ENCODE measurements around the gene SDK1.

The SDK1 gene

DNA sequence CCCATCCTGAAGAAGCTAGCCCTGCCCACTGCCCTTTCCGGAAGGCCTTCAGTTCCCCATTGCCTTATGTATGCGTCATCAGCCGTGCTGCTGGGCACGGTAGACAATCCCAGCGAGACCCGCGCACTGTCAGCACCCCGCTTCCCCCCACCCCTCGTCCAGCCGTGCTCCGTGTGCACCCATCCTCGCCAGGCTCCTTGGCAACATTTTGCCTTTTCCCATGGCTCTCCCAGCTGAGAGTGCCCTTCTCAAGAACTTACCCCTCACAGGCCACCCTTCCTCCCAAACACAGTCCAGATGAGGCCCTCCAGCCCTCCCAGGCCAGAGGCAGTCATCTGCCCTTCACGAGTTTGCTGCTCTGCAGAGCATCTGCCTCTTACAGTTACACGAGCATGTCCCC is 747.3 kb downstream of the SDK1 start:
- DNase-seq = no peak
- TF ChIP-seq POLR2A (IDR thresholded peaks at IDR 0.05; ENCODE audit: low read length) (no peak), GATA1 (IDR thresholded peaks at IDR 0.05; ENCODE audit: low read depth, low read length) (no peak)

DNA sequence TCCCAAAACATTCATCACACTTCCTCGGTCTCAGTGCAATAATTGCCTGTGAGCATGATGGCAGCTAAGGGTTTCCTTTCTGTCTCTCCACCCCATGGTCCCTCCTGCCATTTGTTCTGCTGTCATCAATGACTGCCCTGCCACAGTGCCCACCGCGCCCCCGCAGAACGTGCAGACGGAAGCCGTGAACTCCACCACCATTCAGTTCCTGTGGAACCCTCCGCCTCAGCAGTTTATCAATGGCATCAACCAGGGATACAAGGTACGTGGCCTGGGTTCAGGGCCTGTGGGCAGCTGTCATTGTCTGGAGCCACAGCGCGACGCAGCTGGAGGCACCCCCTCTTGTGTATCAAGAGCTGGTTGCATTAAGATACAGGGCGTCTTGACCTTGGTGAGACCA is 748.1 kb downstream of the SDK1 start:
- no peak for DNase-seq
- TF ChIP-seq POLR2A (IDR thresholded peaks at IDR 0.05; ENCODE audit: low read length) = no peak
- no peak for TF ChIP-seq GATA1 (IDR thresholded peaks at IDR 0.05; ENCODE audit: low read depth, low read length)

DNA sequence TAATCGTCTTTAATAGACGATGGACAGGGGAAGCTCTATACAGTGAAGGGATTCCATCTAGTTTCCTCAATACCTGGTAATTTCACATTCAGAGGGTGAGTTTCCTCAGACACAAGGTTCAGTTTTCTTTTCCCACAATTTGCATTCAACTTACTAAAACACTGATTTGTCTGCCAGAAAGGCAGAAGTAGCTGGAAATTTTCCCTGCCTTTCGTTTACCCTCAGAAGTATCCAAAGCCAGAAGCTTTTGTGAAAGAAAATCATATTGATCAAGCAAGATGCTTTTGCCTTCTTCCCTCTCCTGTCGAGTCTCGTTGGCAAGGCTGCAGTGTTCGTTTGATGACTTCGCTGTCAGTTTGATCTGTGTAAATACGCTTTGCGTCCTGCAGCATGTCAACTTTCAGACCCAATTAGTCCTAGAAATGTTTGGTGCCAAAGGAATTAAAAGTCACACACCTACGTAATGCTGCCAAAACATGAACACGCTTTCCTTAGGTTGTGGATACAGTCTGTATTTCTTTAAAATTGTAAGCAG is 749.1 kb downstream of the SDK1 start:
- DNase-seq = no peak
- TF ChIP-seq POLR2A (IDR thresholded peaks at IDR 0.05; ENCODE audit: low read length) (no peak), GATA1 (IDR thresholded peaks at IDR 0.05; ENCODE audit: low read depth, low read length) (no peak)

DNA sequence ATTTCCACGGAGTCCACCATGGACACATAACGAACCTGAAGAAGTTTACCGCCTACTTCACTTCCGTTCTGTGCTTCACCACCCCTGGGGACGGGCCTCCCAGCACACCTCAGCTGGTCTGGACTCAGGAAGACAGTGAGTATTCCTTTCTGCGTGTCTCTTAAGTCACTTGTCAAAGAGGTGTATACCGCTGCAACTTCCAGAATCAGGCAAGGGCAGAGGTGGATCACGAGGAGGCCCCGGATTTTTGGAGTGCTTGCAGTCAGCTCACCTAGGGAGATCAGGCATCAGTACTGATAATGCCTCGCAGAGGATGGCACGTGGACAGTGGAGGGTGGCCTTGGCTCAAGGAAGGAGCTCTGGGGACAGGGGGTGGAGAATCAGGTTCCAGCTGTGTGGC is 750.6 kb downstream of the SDK1 start:
- DNase-seq = no peak
- TF ChIP-seq GATA1 (IDR thresholded peaks at IDR 0.05; ENCODE audit: low read depth, low read length) (no peak), POLR2A (IDR thresholded peaks at IDR 0.05; ENCODE audit: low read length) (no peak)

DNA sequence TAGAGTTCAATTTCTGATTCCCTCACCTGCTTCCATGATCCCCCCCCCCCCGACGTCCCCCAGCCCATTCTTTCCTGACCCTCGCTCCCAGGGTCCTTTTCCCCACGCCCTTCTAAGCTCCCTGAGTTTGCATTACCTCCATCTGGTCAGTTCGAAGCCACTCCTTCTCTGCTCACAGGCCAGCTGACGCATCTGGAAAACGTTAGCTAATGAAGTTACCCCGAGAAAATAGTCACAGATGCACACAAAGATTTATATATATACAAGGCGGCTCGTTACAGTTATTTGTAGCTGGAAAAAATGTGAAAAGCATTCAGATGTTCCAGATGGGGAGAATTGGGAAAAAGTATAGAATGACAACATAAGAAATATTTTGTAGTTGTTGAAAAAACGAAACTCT is 751.1 kb downstream of the SDK1 start:
- TF ChIP-seq GATA1 (IDR thresholded peaks at IDR 0.05; ENCODE audit: low read depth, low read length) (no peak), POLR2A (IDR thresholded peaks at IDR 0.05; ENCODE audit: low read length) (no peak)
- no peak for DNase-seq

DNA sequence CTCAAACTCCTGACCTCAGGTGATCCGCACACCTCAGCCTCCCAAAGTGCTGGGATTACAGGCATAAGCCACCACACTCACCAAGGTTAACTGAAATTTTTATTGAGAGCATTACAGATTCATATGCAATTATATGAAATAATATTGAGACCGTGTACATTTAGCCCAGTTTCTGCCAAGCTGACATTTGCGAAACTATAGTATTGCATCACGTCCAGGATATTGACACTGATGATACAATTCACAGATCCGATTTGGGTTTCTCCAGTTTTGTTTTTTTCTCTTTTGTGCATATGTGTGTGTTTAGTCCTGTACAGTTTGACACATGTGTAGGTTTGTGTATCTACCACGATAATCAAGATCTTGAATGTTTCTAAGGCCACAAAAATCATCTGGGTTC is 753.1 kb downstream of the SDK1 start:
- TF ChIP-seq POLR2A (IDR thresholded peaks at IDR 0.05; ENCODE audit: low read length) = no peak
- no peak for TF ChIP-seq GATA1 (IDR thresholded peaks at IDR 0.05; ENCODE audit: low read depth, low read length)
- no peak for DNase-seq

DNA sequence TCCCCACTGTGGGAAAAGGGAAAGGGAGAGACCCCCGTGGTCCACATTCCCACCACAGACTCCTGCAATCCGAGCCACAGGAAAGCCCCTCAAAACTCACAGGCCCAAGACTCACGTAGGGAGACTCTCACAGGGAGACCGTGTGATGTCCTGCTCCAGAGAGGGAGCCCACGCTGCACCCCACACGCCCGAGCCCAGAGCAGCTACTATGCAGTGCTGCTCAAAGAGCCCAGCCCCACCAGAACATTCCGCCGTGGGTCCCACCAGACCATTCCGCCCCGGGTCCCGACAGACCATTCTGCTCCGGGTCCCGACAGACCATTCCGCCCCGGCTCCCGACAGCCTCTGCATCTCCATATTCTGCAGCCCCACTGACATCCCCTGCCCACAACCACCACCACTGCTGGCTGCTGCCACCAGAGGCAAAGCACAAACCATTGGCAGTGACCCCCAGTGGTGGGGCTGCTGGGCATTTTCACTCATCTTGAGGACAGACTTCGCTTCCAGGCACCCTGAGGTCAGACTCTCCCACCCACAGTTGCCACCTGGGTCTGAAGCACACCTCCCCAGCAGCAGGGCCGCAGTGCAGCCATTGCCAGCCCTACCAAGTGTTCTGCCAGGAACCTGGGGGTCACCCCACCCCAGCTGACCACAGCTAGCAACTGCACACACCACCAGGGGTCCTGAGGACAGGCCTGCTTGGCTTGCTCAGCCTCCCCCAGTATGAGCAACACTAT is 755.7 kb downstream of the SDK1 start:
- TF ChIP-seq POLR2A (IDR thresholded peaks at IDR 0.05; ENCODE audit: low read length) (no peak), GATA1 (IDR thresholded peaks at IDR 0.05; ENCODE audit: low read depth, low read length) (no peak)
- DNase-seq = no peak

DNA sequence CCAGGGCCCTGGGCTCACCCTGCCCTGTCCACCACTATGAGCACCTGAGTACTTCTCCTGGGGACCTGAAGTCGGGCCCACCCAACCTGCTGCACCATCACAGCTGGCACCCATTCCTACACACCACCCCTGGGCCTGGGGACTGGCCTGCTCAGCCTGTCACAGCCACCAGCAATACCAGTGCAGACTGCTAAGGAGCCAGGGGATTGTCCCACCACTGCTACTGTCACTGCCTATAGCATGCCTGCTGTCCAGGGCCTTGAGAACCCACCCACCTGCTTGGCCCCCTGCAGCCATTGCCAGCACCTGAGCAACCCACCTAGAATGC is 756.2 kb downstream of the SDK1 start:
- TF ChIP-seq GATA1 (IDR thresholded peaks at IDR 0.05; ENCODE audit: low read depth, low read length) = no peak
- no peak for TF ChIP-seq POLR2A (IDR thresholded peaks at IDR 0.05; ENCODE audit: low read length)
- DNase-seq = no peak

DNA sequence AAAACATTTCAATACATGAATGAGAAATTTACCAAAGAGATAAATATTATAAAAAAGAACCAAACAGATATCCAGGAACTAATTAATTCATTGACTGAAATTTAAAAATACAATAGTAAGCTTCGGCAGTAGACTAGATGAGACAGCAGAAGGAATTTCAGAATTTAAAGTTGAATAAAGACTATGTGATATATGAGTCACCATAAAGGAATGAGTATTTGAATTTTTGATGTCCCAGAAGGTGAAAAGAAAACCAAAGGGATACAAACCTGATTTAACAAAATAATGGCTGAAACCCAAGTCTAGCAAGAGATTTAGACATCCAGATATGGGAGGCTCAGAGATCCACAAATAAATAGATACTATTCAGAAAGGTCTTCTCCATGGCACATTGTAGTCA is 757.1 kb downstream of the SDK1 start:
- DNase-seq = no peak

DNA sequence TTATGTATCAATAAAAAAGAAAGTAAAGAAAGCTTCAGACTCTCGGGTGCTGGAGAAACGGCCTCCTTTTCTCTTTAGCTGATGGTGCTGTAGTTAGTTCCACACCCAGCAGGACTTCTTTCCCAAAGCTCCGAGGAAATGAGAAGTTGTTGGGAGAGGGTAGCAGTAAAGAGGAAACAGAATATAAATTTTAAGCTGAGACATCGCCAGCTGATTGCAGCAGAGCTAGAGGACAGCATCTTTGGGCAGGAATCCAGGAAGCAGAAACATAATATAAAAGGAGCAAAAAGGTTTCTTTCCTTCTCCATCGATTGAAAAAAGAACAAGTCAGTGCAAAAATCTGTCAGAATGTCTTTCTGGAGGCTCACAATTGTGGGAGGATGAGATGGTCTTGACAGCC is 764.1 kb downstream of the SDK1 start:
- DNase-seq = no peak
- no peak for TF ChIP-seq GATA1 (IDR thresholded peaks at IDR 0.05; ENCODE audit: low read depth, low read length)
- TF ChIP-seq POLR2A (IDR thresholded peaks at IDR 0.05; ENCODE audit: low read length) = no peak

More for the DNA sequence above, 757.1 kb downstream of the SDK1 start:
- TF ChIP-seq GATA1 (IDR thresholded peaks at IDR 0.05; ENCODE audit: low read depth, low read length) = no peak
- no peak for TF ChIP-seq POLR2A (IDR thresholded peaks at IDR 0.05; ENCODE audit: low read length)

DNA sequence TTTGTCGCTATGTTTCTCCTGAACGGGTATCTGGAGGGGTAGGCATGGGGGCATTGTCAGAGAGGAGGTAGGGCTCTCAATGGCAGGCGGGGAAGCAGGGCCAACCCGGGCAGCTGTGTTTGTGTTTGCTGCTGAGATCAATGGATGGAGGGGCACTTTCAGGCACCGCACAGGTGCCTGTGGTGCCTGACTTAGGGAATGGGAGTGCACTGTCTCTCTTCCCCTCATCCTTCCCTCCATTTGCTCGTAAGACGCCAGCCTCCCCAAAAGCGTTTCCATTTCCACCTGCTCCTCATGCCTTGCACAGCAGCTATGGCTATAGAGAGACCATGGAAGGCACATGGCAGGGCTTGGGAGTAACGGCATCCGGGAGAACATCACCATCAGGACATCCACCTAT is 765.2 kb downstream of the SDK1 start:
- no peak for TF ChIP-seq GATA1 (IDR thresholded peaks at IDR 0.05; ENCODE audit: low read depth, low read length)
- no peak for TF ChIP-seq POLR2A (IDR thresholded peaks at IDR 0.05; ENCODE audit: low read length)
- DNase-seq = no peak

DNA sequence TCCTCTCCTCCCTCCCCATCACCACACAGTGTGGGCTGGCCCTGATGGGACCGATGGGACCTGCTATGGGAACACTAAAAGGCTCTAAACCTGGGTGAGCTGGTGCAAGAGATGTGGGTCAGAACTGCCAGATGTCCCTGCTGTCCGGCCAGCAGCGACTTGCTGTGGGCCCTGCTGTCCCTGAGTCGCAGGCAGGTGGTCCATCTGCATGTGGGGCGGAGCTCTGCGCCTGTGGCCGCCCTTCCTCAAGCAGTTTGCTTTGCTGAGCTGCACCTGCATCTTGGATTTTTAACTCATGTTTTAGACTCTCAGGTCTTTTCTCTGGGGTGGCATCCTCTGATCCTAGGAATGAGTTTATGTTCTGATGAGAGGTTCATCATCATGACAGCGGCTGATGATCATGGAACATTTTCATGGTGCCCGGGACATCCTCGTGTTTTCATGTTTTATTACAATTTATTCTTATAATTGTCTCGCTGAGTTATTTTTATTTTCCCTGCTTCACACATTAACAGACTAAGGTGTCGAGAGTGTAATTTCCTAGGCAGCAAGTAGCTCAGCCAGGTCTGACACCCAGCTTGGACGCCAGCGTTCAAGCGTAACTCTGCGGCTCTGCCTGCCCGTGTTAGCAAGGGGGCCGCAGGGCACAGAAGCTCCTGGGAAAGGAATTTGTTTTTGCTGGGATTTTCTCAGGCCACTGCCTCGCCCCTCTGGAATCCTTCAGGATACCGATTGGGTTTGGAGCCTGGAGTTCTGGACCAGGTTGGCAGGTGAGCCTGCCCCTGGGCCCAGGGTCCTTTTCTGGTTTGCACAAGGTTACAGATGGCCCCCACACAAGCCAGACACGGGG is 765.8 kb downstream of the SDK1 start:
- DNase-seq = no peak
- TF ChIP-seq GATA1 (IDR thresholded peaks at IDR 0.05; ENCODE audit: low read depth, low read length) (no peak), POLR2A (IDR thresholded peaks at IDR 0.05; ENCODE audit: low read length) (no peak)

DNA sequence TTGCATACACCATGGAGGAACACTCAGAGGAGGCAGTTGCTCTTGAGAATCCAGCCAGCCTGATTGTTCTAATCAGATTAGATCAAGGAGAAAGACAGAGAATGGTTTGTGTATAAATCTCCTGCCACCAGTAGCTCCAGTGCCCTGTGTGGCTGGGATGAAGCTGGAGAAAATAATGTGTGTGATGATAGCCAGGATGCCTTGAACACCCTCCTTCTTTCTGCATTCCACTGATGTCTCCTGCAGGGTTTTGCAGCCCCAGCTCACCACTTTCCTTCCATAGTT is 766.4 kb downstream of the SDK1 start:
- no peak for DNase-seq
- TF ChIP-seq GATA1 (IDR thresholded peaks at IDR 0.05; ENCODE audit: low read depth, low read length) (no peak), POLR2A (IDR thresholded peaks at IDR 0.05; ENCODE audit: low read length) (no peak)

DNA sequence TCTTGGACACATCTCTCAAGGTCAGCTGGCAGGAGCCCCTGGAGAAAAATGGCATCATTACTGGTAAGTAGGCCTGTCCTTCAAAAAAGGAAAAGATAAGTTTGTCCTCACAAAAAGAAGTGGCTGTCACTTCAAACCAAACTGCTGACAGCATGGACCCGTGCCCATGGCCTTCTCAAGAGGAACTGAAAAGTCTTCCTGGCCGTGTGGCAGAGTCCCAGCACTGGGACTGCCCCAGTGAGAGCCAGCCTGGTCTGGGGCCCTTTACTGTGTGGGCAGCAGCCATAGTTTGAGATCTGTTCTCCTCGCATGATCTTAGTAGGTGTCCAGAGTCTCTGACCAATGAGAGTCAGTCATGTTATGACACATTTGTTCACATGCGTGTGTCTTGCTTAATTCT is 766.8 kb downstream of the SDK1 start:
- TF ChIP-seq GATA1 (IDR thresholded peaks at IDR 0.05; ENCODE audit: low read depth, low read length) = no peak
- TF ChIP-seq POLR2A (IDR thresholded peaks at IDR 0.05; ENCODE audit: low read length) = no peak
- DNase-seq = no peak

DNA sequence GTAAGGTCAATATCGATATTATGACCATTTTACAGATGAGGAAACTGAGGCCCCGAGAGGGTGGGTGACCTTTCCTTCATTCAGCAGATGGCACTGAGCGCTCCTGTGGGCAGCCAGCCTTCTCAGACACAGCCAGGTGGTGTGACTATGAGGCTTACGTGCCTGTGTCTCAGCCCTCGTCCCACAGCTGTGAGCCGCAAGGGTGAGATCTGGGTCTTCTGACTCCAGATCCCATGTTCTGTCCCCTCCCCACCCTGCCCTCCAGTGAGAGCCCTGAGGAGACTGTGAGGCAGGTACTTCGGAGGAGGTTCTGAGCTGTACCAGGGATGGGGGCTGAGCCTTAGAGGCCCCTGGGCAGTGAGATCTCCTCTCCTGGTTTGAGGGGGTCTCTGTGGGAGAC is 767.2 kb downstream of the SDK1 start:
- TF ChIP-seq GATA1 (IDR thresholded peaks at IDR 0.05; ENCODE audit: low read depth, low read length) (no peak), POLR2A (IDR thresholded peaks at IDR 0.05; ENCODE audit: low read length) (no peak)
- DNase-seq = no peak
